ENCODE measurements around the gene PLXNC1.

DNA sequence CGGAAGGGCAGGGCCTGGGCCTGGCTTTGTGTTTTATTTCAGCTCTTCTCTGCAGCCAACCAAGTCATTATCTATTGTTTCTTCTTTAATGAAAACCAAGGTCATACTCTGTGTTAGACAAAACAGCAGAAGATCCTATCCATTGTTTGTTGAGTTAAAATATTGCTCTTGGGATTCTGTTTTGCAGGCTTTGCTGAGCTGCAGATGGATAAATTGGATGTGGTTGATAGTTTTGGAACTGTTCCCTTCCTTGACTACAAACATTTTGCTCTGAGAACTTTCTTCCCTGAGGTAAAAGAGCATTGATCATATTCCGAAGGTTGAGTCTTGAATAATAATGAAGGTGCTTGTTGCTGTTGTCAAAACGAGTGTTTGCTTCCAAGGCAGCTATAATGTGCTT is 106.6 kb downstream of the PLXNC1 start:
- TF ChIP-seq, protein P1, sequence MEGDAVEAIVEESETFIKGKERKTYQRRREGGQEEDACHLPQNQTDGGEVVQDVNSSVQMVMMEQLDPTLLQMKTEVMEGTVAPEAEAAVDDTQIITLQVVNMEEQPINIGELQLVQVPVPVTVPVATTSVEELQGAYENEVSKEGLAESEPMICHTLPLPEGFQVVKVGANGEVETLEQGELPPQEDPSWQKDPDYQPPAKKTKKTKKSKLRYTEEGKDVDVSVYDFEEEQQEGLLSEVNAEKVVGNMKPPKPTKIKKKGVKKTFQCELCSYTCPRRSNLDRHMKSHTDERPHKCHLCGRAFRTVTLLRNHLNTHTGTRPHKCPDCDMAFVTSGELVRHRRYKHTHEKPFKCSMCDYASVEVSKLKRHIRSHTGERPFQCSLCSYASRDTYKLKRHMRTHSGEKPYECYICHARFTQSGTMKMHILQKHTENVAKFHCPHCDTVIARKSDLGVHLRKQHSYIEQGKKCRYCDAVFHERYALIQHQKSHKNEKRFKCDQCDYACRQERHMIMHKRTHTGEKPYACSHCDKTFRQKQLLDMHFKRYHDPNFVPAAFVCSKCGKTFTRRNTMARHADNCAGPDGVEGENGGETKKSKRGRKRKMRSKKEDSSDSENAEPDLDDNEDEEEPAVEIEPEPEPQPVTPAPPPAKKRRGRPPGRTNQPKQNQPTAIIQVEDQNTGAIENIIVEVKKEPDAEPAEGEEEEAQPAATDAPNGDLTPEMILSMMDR (optimal IDR thresholded peaks at IDR 0.05 in 1 of 3, IDR thresholded peaks at IDR 0.05 in 1 of 3, conservative IDR thresholded peaks at IDR 0.05 in 1 of 3; ENCODE audit: extremely low read depth in 1 of 3, insufficient read depth in 2 of 3, low read length in 3 of 3), result no peak
- no peak for TF ChIP-seq EZH2 (IDR thresholded peaks at IDR 0.05; ENCODE audit: low read length)
